PC-9 (cell line): Measurements from ENCODE around the gene CACNB4. TPM values are rescaled to one million over a fixed set of nuclear protein-coding genes. Genes with fewer than 3 reads are reported as not detected.

Experiments
- BruUV-seq: library from RNA; stranded (reverse); fragments of 400-500 nt; replicated peaks from 2 replicates; lab custom pipeline; 2021; lab: Mats Ljungman, UMichigan
- CTCF ChIA-PET: fragments of 300-600 bp; sonication (Branson Sonifier 250); formaldehyde crosslinking; loops from one replicate; lab custom pipeline; 2022; ENCODE audit warnings: antibody characterized with exemption; lab: Charles Lee
- POLR2A ChIA-PET: fragments of 300-600 bp; sonication (Branson Sonifier 250); formaldehyde crosslinking; loops from one replicate; lab custom pipeline; 2022; ENCODE audit warnings: antibody characterized with exemption; ENCODE audit not compliant: unreplicated experiment; lab: Charles Lee
- DNase-seq, 2 experiments: peaks; one replicate each; pipeline versions ENCODE4 v3.0.0 to v3.0.0-alpha.2; 2015 to 2022; ENCODE audit warnings: mixed read lengths in 1 of 2
- H2AFZ ChIP-seq: fragments of 200-600 bp; sonication (generic); 2 replicates; pipeline ENCODE4 v1.8.1; 2017; ENCODE audit warnings: antibody characterized with exemption
- H3F3A ChIP-seq: fragments of 200-600 bp; sonication (generic); 2 replicates; pipeline ENCODE4 v1.8.1; 2017; ENCODE audit warnings: antibody characterized with exemption, mild to moderate bottlenecking, low read depth; ENCODE audit not compliant: insufficient read depth
- H3K27ac ChIP-seq: fragments of 200-600 bp; sonication (generic); 2 replicates; pipeline ENCODE4 v1.6.1; 2016; ENCODE audit warnings: mixed run types
- H3K27me3 ChIP-seq: fragments of 200-600 bp; sonication (generic); 2 replicates; pipeline ENCODE4 v1.6.1; 2016; ENCODE audit warnings: low read depth, mixed run types; ENCODE audit not compliant: insufficient read depth
- H3K36me3 ChIP-seq: fragments of 200-600 bp; sonication (generic); 2 replicates; pipeline ENCODE4 v1.6.1; 2016; ENCODE audit warnings: low read depth, mixed run types
- H3K4me1 ChIP-seq: fragments of 200-600 bp; sonication (generic); replicated peaks from 2 replicates; pipeline ENCODE4 v1.6.1; 2016; ENCODE audit warnings: mixed run types; ENCODE audit not compliant: insufficient read depth
- H3K4me2 ChIP-seq: fragments of 200-600 bp; sonication (generic); 2 replicates; pipeline ENCODE4 v1.6.1; 2017; ENCODE audit warnings: mixed run types
- H3K4me3 ChIP-seq: fragments of 200-600 bp; sonication (generic); 2 replicates; pipeline ENCODE4 v1.6.1; 2016; ENCODE audit warnings: mixed run types
- H3K79me2 ChIP-seq: fragments of 200-600 bp; sonication (generic); 2 replicates; pipeline ENCODE4 v1.6.1; 2017; ENCODE audit warnings: low read depth, mixed run types
- H3K9me2 ChIP-seq: fragments of 200-600 bp; sonication (generic); 2 replicates; pipeline ENCODE4 v1.8.1; 2017; ENCODE audit warnings: mild to moderate bottlenecking; ENCODE audit not compliant: insufficient read depth
- H3K9me3 ChIP-seq: fragments of 200-600 bp; sonication (generic); 2 replicates; pipeline ENCODE4 v1.8.1; 2016; ENCODE audit warnings: low read depth; ENCODE audit not compliant: insufficient read depth
- H4K20me1 ChIP-seq: fragments of 200-600 bp; sonication (generic); 2 replicates; pipeline ENCODE4 v1.8.1; 2017; ENCODE audit not compliant: insufficient read depth
- EZH2 ChIP-seq: fragments of 200-600 bp; sonication (generic); IDR thresholded peaks from 2 replicates; pipeline ENCODE4 v1.8.0; 2017; ENCODE audit warnings: antibody characterized with exemption, low read depth
- intact Hi-C: fragments of 100-400 bp; cut with micrococcal nuclease; formaldehyde crosslinking; loops from one replicate; pipeline ENCODE4 v1.10.0; 2022; ENCODE audit not compliant: unreplicated experiment
- total RNA-seq: library from RNA; stranded (reverse); gene quantifications from 2 replicates; pipeline ENCODE4 v1.2.3, GENCODE V29; 2021
- TF ChIP-seq, protein P1 (sequence below): fragments of 200-600 bp; sonication (generic); conservative IDR thresholded peaks from 2 replicates; pipeline ENCODE4 v1.6.1; 2017; ENCODE audit warnings: mixed run types, antibody characterized with exemption, mild to moderate bottlenecking, moderate library complexity

Gene CACNB4
- total RNA-seq, 1 experiment from 2014 or later: 0.98 TPM

DNA sequence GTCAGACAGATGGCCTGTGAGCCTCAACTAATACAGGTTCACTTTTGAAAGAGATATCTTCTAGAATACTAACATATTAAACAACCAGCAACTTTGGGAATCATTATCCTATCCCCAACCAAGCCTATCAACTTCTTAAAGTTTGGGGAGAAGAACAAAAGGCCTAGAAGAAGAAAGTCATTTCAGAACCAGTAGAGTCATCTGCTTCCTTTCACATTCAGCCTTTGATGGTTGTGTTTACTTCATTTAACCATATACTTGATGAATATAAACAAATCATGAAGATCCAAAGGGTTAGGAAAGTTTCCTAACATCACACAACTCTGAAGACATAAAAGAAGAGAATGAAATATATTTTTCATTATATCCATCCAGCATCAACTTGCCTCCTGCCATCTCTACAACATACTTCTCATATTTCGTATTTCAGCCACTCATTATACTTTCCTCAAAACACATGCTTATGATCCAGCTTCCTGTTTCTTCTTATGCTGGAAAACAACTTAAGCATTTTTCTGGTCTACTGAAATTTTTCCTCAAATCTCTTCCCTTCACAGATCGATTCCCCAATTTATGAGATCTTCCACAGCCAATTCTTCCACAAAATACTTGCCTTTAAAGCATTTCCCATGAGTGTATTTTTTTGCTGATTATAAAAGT lies 114.3 kb downstream of the CACNB4 start:
- H2AFZ ChIP-seq: no peak overlapping the region
- no peak overlapping the region for H3K4me2 ChIP-seq
- H3K36me3 ChIP-seq: no peaks in the 10 kb centered on the region
- CTCF ChIA-PET: interaction anchor here (0.7 kb wide), 1 partner anchor 64 kb away, joined by 3 read pairs; no protein-coding TSS in a partner anchor
- DNase-seq: no peak
- intact Hi-C loops: no loop called here
- no peaks in the 10 kb centered on the region for H3F3A ChIP-seq
- H3K9me2 ChIP-seq: no peaks in the 10 kb centered on the region
- H3K4me1 ChIP-seq: no peaks in the 10 kb centered on the region
- no peaks in the 10 kb centered on the region for H4K20me1 ChIP-seq
- H3K9me3 ChIP-seq: no peaks in the 10 kb centered on the region
- H3K27me3 ChIP-seq: peaks cover 1% of the 10 kb centered on the region; the same call in 1 of the 2 replicates
- TF ChIP-seq, protein P1, sequence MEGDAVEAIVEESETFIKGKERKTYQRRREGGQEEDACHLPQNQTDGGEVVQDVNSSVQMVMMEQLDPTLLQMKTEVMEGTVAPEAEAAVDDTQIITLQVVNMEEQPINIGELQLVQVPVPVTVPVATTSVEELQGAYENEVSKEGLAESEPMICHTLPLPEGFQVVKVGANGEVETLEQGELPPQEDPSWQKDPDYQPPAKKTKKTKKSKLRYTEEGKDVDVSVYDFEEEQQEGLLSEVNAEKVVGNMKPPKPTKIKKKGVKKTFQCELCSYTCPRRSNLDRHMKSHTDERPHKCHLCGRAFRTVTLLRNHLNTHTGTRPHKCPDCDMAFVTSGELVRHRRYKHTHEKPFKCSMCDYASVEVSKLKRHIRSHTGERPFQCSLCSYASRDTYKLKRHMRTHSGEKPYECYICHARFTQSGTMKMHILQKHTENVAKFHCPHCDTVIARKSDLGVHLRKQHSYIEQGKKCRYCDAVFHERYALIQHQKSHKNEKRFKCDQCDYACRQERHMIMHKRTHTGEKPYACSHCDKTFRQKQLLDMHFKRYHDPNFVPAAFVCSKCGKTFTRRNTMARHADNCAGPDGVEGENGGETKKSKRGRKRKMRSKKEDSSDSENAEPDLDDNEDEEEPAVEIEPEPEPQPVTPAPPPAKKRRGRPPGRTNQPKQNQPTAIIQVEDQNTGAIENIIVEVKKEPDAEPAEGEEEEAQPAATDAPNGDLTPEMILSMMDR: no peak
- TF ChIP-seq EZH2: no peak
- POLR2A ChIA-PET: no interaction called here
- no TSS peak for BruUV-seq
- no peak overlapping the region for H3K27ac ChIP-seq
- H3K79me2 ChIP-seq: no peaks in the 10 kb centered on the region
- H3K4me3 ChIP-seq: no peak overlapping the region

DNA sequence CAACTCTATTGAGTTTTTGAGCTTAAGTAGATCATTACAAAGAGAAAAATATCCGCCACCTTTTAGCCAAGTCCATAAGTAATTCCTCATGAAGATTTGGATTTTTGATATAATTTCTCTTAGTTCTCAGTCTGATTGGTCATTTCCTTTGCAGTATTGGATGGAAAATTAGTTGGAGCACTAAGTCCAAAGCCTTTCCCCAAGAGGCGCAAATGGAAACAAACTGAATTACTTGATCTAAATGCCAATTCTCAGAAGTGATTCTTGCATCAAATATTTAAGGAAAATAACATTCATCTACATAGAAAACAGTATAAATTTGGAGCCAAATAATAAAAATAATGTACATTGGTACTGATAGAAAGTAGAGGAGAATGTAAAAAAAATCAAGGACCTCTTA lies 115.6 kb downstream of the CACNB4 start:
- ChIA-PET POLR2A (no interaction called here), CTCF (no interaction called here)
- Histone ChIP-seq H3K36me3 (no peaks in the 10 kb centered on the region), H3K27me3 (peaks cover 9% of the 10 kb centered on the region; the same call in 1 of the 2 replicates), H3K4me2 (no peak overlapping the region), H3K9me3 (no peaks in the 10 kb centered on the region), H3K79me2 (no peaks in the 10 kb centered on the region), H3K27ac (no peak overlapping the region), H3F3A (no peaks in the 10 kb centered on the region), H3K9me2 (no peaks in the 10 kb centered on the region), H2AFZ (no peak overlapping the region), H3K4me3 (no peak overlapping the region), H3K4me1 (no peaks in the 10 kb centered on the region), H4K20me1 (no peaks in the 10 kb centered on the region)
- BruUV-seq: no TSS peak
- DNase-seq: no peak
- TF ChIP-seq EZH2: no peak
- TF ChIP-seq, protein P1: no peak
- intact Hi-C loops: no loop called here

DNA sequence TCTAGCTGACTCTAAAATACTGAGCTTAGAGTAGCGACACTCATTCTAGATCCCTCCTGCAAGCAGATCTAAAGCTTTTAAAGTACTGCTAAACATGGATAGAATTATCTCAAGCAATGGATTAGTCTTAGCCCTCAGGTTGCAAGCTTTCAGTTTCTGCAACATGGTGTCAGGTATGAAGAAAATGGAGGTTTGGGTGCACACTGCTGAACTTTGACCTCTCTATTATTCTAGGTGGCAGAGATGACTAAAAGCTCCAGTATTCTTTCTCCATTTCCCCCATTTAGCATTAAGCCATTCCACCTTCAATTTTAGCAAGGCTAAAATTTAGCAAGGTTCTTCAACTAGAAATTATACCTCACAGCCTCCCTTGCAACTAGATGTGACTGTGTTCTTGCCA lies 117.0 kb downstream of the CACNB4 start:
- H3K79me2 ChIP-seq: no peaks in the 10 kb centered on the region
- H3K4me1 ChIP-seq: no peaks in the 10 kb centered on the region
- no peak overlapping the region for H3K4me2 ChIP-seq
- DNase-seq: no peak
- no TSS peak for BruUV-seq
- H3K27ac ChIP-seq: no peak overlapping the region
- H3F3A ChIP-seq: no peaks in the 10 kb centered on the region
- POLR2A ChIA-PET: no interaction called here
- H4K20me1 ChIP-seq: no peaks in the 10 kb centered on the region
- H3K36me3 ChIP-seq: no peaks in the 10 kb centered on the region
- intact Hi-C loops: no loop called here
- H3K4me3 ChIP-seq: no peak overlapping the region
- CTCF ChIA-PET: no interaction called here
- no peaks in the 10 kb centered on the region for H3K9me3 ChIP-seq
- H3K27me3 ChIP-seq: peaks cover 11% of the 10 kb centered on the region
- no peaks in the 10 kb centered on the region for H3K9me2 ChIP-seq
- TF ChIP-seq EZH2: no peak
- TF ChIP-seq, protein P1: no peak
- H2AFZ ChIP-seq: no peak overlapping the region
